ENCODE data around the gene RAD9A. TPM values are rescaled to one million over a fixed set of nuclear protein-coding genes. Genes with fewer than 3 reads are reported as not detected.

The RAD9A gene
- total and polyA plus RNA-seq, 9 of the 15 experiments (the other 6 are each of a cell fraction or from before 2014, with no cell fraction given), result 1.4 to 41.2 (median 16.1) TPM

GRCh38 chr11:67375320-67376055, 16.3 kb upstream of the RAD9A start (continued):
- no peak for TF ChIP-seq ZNF318 (IDR thresholded peaks at IDR 0.05; ENCODE audit: borderline replicate concordance in 1 of 2, low read depth in 1 of 2)
